IMR-90 (cell line): Measurements from ENCODE around the gene KIF18A. TPM values are rescaled to one million over a fixed set of nuclear protein-coding genes. Genes with fewer than 3 reads are reported as not detected.

ENCODE experiments used
- ATAC-seq: fragments of 200-7000 bp; cut with Tn5 transposase; 2 replicates; pipeline ENCODE4 v1.9.1; 2020; ENCODE audit warnings: low read depth, mild to moderate bottlenecking, moderate library complexity
- BruUV-seq: library from RNA; stranded (reverse); fragments of 400-500 nt; replicated peaks from 2 replicates; lab custom pipeline; 2021; lab: Mats Ljungman, UMichigan
- CTCF ChIA-PET: fragments of 300-600 bp; formaldehyde crosslinking; extraction: SDS; loops from one replicate; lab custom pipeline; 2021; ENCODE audit warnings: antibody characterized with exemption; lab: Yijun Ruan, JAX
- POLR2A ChIA-PET: fragments of 300-600 bp; sonication (Branson Sonifier 250); formaldehyde crosslinking; loops from one replicate; lab custom pipeline; 2022; ENCODE audit warnings: antibody characterized with exemption; ENCODE audit not compliant: unreplicated experiment; lab: Charles Lee
- DNase-seq: peaks from one replicate; pipeline ENCODE4 v3.0.0; 2013
- H2AFZ ChIP-seq: replicated peaks from 2 replicates; pipeline ENCODE3; 2013; ENCODE audit warnings: low read length, mild to moderate bottlenecking; ENCODE audit not compliant: poor library complexity
- H2AK5ac ChIP-seq: 2 replicates; pipeline ENCODE4 v1.6.1; 2013; ENCODE audit warnings: low read depth, low read length, inconsistent platforms
- H2AK9ac ChIP-seq: replicated peaks from 2 replicates; pipeline ENCODE3; 2013; ENCODE audit warnings: mild to moderate bottlenecking, low read depth, low read length, moderate library complexity; ENCODE audit not compliant: poor library complexity
- H2BK120ac ChIP-seq: 2 replicates; pipeline ENCODE4 v1.6.1; 2013; ENCODE audit warnings: low read depth, low read length, inconsistent platforms
- H2BK15ac ChIP-seq: 3 replicates; pipeline ENCODE4 v1.6.1; 2013; ENCODE audit warnings: low read depth, low read length, inconsistent platforms
- H2BK20ac ChIP-seq: 2 replicates; pipeline ENCODE4 v1.6.1; 2013; ENCODE audit warnings: low read depth, mild to moderate bottlenecking, inconsistent platforms, low read length, moderate library complexity
- H2BK5ac ChIP-seq: 2 replicates; pipeline ENCODE4 v1.6.1; 2013; ENCODE audit warnings: mild to moderate bottlenecking, low read depth, low read length, inconsistent platforms; ENCODE audit not compliant: poor library complexity, severe bottlenecking
- H3K14ac ChIP-seq: replicated peaks from 2 replicates; pipeline ENCODE4 v1.6.1; 2013; ENCODE audit warnings: low read depth, low read length, inconsistent platforms
- H3K18ac ChIP-seq: 2 replicates; pipeline ENCODE4 v1.6.1; 2013; ENCODE audit warnings: low read depth, low read length, control low read depth
- H3K23ac ChIP-seq: 2 replicates; pipeline ENCODE4 v1.6.1; 2013; ENCODE audit warnings: low read depth, low read length, inconsistent platforms
- H3K27ac ChIP-seq: 2 replicates; pipeline ENCODE4 v1.5.1; 2013; ENCODE audit warnings: mild to moderate bottlenecking, control low read depth, low read length; ENCODE audit not compliant: insufficient read depth
- H3K27me3 ChIP-seq: 2 replicates; pipeline ENCODE4 v1.6.1; 2013; ENCODE audit warnings: low read length; ENCODE audit not compliant: control insufficient read depth, insufficient read depth
- H3K36me3 ChIP-seq: 2 replicates; pipeline ENCODE4 v1.6.1; 2013; ENCODE audit warnings: low read length, mixed read lengths; ENCODE audit not compliant: control insufficient read depth, insufficient read depth
- H3K4ac ChIP-seq: 2 replicates; pipeline ENCODE4 v1.6.1; 2013; ENCODE audit warnings: low read depth, low read length, inconsistent platforms
- H3K4me1 ChIP-seq: 2 replicates; pipeline ENCODE4 v1.6.1; 2013; ENCODE audit warnings: low read length, mixed read lengths; ENCODE audit not compliant: control insufficient read depth, insufficient read depth
- H3K4me2 ChIP-seq: 2 replicates; pipeline ENCODE4 v1.6.1; 2013; ENCODE audit warnings: low read depth, mild to moderate bottlenecking, control low read depth, low read length, moderate library complexity
- H3K4me3 ChIP-seq: 2 replicates; pipeline ENCODE4 v1.5.1; 2013; ENCODE audit warnings: low read depth, mild to moderate bottlenecking, control low read depth, low read length, moderate library complexity; ENCODE audit not compliant: insufficient read depth
- H3K56ac ChIP-seq: 2 replicates; pipeline ENCODE4 v1.6.1; 2013; ENCODE audit warnings: low read length, inconsistent platforms; ENCODE audit not compliant: insufficient read depth; ENCODE audit errors: extremely low read depth
- H3K79me1 ChIP-seq, 2 experiments: 2 replicates each; pipeline ENCODE4 v1.6.1; 2013; ENCODE audit warnings: low read length in 2 of 2, inconsistent platforms in 1 of 2, low read depth in 1 of 2
- H3K9ac ChIP-seq: 2 replicates; pipeline ENCODE4 v1.6.1; 2013; ENCODE audit warnings: low read depth, low read length, control low read depth
- H3K9me1 ChIP-seq: 2 replicates; pipeline ENCODE4 v1.6.1; 2013; ENCODE audit warnings: low read length, inconsistent platforms; ENCODE audit not compliant: insufficient read depth
- H3K9me3 ChIP-seq: 2 replicates; pipeline ENCODE4 v1.6.1; 2013; ENCODE audit warnings: low read length; ENCODE audit not compliant: control insufficient read depth, insufficient read depth
- H4K20me1 ChIP-seq: 2 replicates; pipeline ENCODE4 v1.6.1; 2013; ENCODE audit warnings: low read length, inconsistent platforms; ENCODE audit not compliant: insufficient read depth
- H4K5ac ChIP-seq: 2 replicates; pipeline ENCODE4 v1.6.1; 2013; ENCODE audit warnings: mild to moderate bottlenecking, low read depth, low read length, control low read depth
- H4K8ac ChIP-seq, 2 experiments: 2 replicates each; pipeline ENCODE4 v1.6.1; 2013; ENCODE audit warnings: low read depth in 2 of 2, low read length in 2 of 2, control low read depth in 1 of 2, inconsistent platforms in 1 of 2
- H4K91ac ChIP-seq: 2 replicates; pipeline ENCODE4 v1.6.1; 2013; ENCODE audit warnings: low read depth, low read length, inconsistent platforms; ENCODE audit not compliant: insufficient read depth
- BHLHE40 ChIP-seq: fragments of 150-350 bp; IDR thresholded peaks from 2 replicates; pipeline ENCODE4 v1.6.1; 2016; ENCODE audit warnings: mild to moderate bottlenecking, low read depth, low read length
- CEBPB ChIP-seq: IDR thresholded peaks from 2 replicates; pipeline ENCODE4 v1.6.1; 2012; ENCODE audit warnings: low read depth, low read length, improper control_type of control experiment
- CHD1 ChIP-seq: IDR thresholded peaks from 2 replicates; pipeline ENCODE4 v1.6.1; 2012; ENCODE audit warnings: low read depth, low read length, improper control_type of control experiment
- MAFK ChIP-seq: IDR thresholded peaks from 2 replicates; pipeline ENCODE4 v1.6.1; 2012; ENCODE audit warnings: low read depth, low read length, improper control_type of control experiment
- MAZ ChIP-seq: IDR thresholded peaks from 2 replicates; pipeline ENCODE4 v1.6.1; 2012; ENCODE audit warnings: low read depth, mild to moderate bottlenecking, low read length, improper control_type of control experiment, moderate library complexity, borderline replicate concordance
- MXI1 ChIP-seq: IDR thresholded peaks from 2 replicates; pipeline ENCODE4 v1.6.1; 2012; ENCODE audit warnings: low read depth, mild to moderate bottlenecking, low read length, moderate library complexity, borderline replicate concordance
- NFE2L2 ChIP-seq: fragments of 150-350 bp; IDR thresholded peaks from 2 replicates; pipeline ENCODE4 v1.6.1; 2016; ENCODE audit warnings: low read depth, mild to moderate bottlenecking, low read length
- RAD21 ChIP-seq: IDR thresholded peaks from 2 replicates; pipeline ENCODE4 v1.6.1; 2012; ENCODE audit warnings: low read length, improper control_type of control experiment
- RCOR1 ChIP-seq: IDR thresholded peaks from 2 replicates; pipeline ENCODE4 v1.6.1; 2012; ENCODE audit warnings: mild to moderate bottlenecking, low read length, improper control_type of control experiment; ENCODE audit not compliant: insufficient replicate concordance
- WGBS, 2 experiments: methylation state at CpG; one replicate each; pipeline versions ENCODE4 v1.1.5 to v1.1.7; 2013; ENCODE audit warnings: missing lambda C conversion rate in 2 of 2; ENCODE audit not compliant: insufficient read length in 1 of 2; ENCODE audit errors: extremely low coverage in 2 of 2; 5-methylcytosine and 5-hydroxymethylcytosine counted together
- dilution Hi-C: fragments of 300-500 bp; cut with HindIII; formaldehyde crosslinking; loops from one replicate; pipeline ENCODE4 v1.14.3; 2018; ENCODE audit warnings: low sequenced_read_pairs; ENCODE audit not compliant: unreplicated experiment
- in situ Hi-C: fragments of 300-500 bp; cut with MboI; formaldehyde crosslinking; loops from 3 replicates; pipeline ENCODE4 v1.14.3; 2019; ENCODE audit warnings: low sequenced_read_pairs, inconsistent platforms, mixed read lengths
- intact Hi-C: fragments of 100-400 bp; cut with micrococcal nuclease; formaldehyde crosslinking; loops from 2 replicates; pipeline ENCODE4 v1.10.0; 2022
- polyA plus RNA-seq, 3 experiments: library from polyadenylated mRNA; depleted of rRNA; stranded (reverse); fragments of >200 nt; gene quantifications; 2 replicates each; pipeline ENCODE4 v1.2.3, GENCODE V29; 2012; ENCODE audit warnings: low replicate concordance in 1 of 3
- total RNA-seq: library from RNA; depleted of rRNA; stranded (reverse); fragments of >200 nt; gene quantifications from 2 replicates; pipeline ENCODE4 v1.2.3, GENCODE V29; 2012
- TF ChIP-seq, protein P1 (sequence below): conservative IDR thresholded peaks from 2 replicates; pipeline ENCODE4 v1.5.1; 2012; ENCODE audit warnings: mild to moderate bottlenecking, low read depth, low read length, improper control_type of control experiment

Gene KIF18A
- total and polyA plus RNA-seq, 2 of the 4 experiments (the other 2 are of a cell fraction) = 8.9 to 24.4 TPM

DNA sequence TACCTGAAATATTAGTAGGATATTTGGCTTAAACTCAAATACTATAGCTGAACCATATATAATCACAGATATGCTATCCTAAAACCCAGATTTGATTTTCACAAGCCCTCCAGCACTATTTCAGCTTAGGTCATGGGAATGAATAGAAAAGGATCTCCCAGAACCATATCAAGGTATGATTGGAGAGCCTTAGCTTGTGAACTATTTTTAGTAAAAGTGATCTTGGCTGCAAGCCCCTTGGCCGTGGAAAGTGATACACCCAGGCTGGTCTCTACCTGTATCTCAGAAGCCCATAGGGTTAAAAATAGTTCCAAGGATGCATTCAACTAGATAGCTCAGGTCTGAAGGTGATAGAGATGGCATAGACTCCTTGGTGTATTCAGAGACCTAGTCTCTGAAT, 9.7 kb downstream of the KIF18A start:
- peak overlapping the region; percentile 36; the same call in 1 of the 2 replicates for H3K18ac ChIP-seq
- peak overlapping the region; percentile 27; the same call in 1 of the 2 replicates for H3K27ac ChIP-seq
- no peak for TF ChIP-seq NFE2L2
- no peak for TF ChIP-seq MXI1
- no peak for TF ChIP-seq MAFK
- no peak for TF ChIP-seq MAZ
- TF ChIP-seq CEBPB = no peak
- no peak for TF ChIP-seq BHLHE40
- no peak for TF ChIP-seq CHD1
- no peak for TF ChIP-seq RAD21
- TF ChIP-seq RCOR1 = no peak
- TF ChIP-seq, protein P1, sequence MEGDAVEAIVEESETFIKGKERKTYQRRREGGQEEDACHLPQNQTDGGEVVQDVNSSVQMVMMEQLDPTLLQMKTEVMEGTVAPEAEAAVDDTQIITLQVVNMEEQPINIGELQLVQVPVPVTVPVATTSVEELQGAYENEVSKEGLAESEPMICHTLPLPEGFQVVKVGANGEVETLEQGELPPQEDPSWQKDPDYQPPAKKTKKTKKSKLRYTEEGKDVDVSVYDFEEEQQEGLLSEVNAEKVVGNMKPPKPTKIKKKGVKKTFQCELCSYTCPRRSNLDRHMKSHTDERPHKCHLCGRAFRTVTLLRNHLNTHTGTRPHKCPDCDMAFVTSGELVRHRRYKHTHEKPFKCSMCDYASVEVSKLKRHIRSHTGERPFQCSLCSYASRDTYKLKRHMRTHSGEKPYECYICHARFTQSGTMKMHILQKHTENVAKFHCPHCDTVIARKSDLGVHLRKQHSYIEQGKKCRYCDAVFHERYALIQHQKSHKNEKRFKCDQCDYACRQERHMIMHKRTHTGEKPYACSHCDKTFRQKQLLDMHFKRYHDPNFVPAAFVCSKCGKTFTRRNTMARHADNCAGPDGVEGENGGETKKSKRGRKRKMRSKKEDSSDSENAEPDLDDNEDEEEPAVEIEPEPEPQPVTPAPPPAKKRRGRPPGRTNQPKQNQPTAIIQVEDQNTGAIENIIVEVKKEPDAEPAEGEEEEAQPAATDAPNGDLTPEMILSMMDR = no peak
- H3K27me3 ChIP-seq = no peaks in the 10 kb centered on the region
- H2BK15ac ChIP-seq = no peak overlapping the region
- ATAC-seq (no peak), DNase-seq (no peak)
- H2AFZ ChIP-seq = no peak overlapping the region
- dilution Hi-C loops (no loop called here), intact Hi-C loops (no loop called here), in situ Hi-C loops (no loop called here)
- no peaks in the 10 kb centered on the region for H3K9me1 ChIP-seq
- peak overlapping the region; percentile 53 for H2BK5ac ChIP-seq
- no peak overlapping the region for H3K23ac ChIP-seq
- ChIA-PET CTCF (no interaction called here), POLR2A (no interaction called here)
- H2AK9ac ChIP-seq = no peak overlapping the region
- no peaks in the 10 kb centered on the region for H3K9me3 ChIP-seq
- H2AK5ac ChIP-seq = no peak overlapping the region
- BruUV-seq = no TSS peak
- no peak overlapping the region for H3K9ac ChIP-seq
- WGBS, 2 experiments = no CpG with 5 or more reads among the region's 1 CpG
- no peaks in the 10 kb centered on the region for H4K20me1 ChIP-seq
- H3K14ac ChIP-seq = no peak overlapping the region
- H2BK120ac ChIP-seq = peak overlapping the region; percentile 31; the same call in 1 of the 2 replicates
- no peak overlapping the region for H3K4ac ChIP-seq
- no peak overlapping the region for H3K56ac ChIP-seq
- H4K8ac ChIP-seq = no peak overlapping the region
- peaks cover 43 to 63% of the 10 kb centered on the region in 2 experiments for H3K79me1 ChIP-seq
- no peak overlapping the region for H2BK20ac ChIP-seq
- peak overlapping the region; percentile 45 for H4K5ac ChIP-seq
- H4K91ac ChIP-seq = no peak overlapping the region
- no peak overlapping the region for H3K4me3 ChIP-seq
- no peaks in the 10 kb centered on the region for H3K36me3 ChIP-seq
- H3K4me1 ChIP-seq = no peaks in the 10 kb centered on the region; the same call in 1 of the 2 replicates
- no peak overlapping the region for H3K4me2 ChIP-seq
